Testis (tissue), 2 donors: ENCODE measurements around the gene ZGLP1.

Source experiments
- POLR2A ChIP-seq: fragments of 450-650 bp; IDR thresholded peaks from one replicate; pipeline ENCODE4 v1.6.1; 2017; ENCODE audit warnings: antibody characterized with exemption, mild to moderate bottlenecking, moderate library complexity
- TF ChIP-seq, protein P1 (sequence below), 3 experiments: fragments of 450-650 bp in 2 of 3; fragments of 200-600 bp in 1 of 3; sonication (generic) in 1 of 3; IDR thresholded peaks; one replicate each; pipeline ENCODE4 v1.5.1; 2016 to 2019; ENCODE audit warnings: antibody characterized with exemption in 3 of 3, mild to moderate bottlenecking in 2 of 3, moderate library complexity in 1 of 3

DNA sequence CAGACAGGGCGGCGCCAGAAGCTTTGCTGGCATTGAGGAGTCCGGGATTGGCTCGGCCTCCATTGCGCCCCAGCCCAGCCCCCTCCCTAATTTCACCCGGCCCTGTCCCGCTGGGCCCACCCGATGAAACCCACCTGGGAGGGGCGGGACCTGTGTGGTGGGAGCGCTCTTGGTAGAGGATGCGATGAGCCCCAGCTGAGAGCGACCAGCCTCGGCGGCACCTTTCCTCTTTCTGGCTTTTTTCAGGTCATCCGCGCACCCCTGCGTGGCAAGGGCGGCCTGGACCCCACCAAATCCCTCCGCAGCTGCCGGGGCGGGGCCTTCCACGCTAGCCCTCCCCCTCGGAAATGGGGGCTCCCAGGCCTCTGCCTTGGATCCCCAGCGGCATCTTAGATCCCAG lies at the start of gene ZGLP1:
- TF ChIP-seq, protein P1, sequence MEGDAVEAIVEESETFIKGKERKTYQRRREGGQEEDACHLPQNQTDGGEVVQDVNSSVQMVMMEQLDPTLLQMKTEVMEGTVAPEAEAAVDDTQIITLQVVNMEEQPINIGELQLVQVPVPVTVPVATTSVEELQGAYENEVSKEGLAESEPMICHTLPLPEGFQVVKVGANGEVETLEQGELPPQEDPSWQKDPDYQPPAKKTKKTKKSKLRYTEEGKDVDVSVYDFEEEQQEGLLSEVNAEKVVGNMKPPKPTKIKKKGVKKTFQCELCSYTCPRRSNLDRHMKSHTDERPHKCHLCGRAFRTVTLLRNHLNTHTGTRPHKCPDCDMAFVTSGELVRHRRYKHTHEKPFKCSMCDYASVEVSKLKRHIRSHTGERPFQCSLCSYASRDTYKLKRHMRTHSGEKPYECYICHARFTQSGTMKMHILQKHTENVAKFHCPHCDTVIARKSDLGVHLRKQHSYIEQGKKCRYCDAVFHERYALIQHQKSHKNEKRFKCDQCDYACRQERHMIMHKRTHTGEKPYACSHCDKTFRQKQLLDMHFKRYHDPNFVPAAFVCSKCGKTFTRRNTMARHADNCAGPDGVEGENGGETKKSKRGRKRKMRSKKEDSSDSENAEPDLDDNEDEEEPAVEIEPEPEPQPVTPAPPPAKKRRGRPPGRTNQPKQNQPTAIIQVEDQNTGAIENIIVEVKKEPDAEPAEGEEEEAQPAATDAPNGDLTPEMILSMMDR (IDR thresholded peaks at IDR 0.05) = no peak
- no peak for TF ChIP-seq POLR2A
